ENCODE measurements around the gene MED15.

Gene MED15

DNA sequence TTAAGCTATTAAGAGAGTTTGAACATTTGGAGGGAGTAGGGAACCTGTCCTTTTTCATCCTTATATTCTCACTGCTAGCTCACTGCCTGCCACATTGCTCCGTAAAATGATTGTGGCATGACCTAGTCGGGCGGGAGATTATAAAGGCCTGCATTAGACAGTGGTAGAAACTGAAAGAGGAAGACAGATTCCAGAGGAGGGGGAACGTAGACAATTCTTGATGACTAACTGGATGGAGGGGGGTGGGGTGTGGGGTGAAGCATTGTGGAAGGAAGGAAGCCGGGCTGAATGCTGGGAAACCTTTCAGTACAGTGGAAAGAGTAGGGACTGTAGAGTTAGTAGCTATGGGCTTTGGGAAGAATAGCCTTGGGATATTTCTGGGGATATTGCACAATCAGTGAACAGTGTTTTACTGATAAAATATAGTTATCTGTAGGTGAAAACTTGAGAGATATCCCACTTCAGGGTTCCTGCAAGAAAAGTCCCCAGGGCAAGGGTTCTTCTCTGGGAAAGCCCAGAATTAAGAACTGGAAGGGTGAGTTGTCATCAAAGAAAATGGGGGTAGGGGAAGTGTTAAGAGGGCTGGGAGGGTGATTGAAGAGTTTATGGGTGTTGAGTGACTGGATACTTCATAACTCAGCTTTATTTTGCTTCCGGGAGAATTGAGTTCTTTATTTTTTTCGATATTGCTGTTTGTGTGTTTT is 2.1 kb downstream of the MED15 start:
- in situ Hi-C loops (cut with MboI; ENCODE audit: low sequenced_read_pairs): no loop called here

GRCh38 chr22:20510811-20511577 is 3.6 kb downstream of the MED15 start:
- in situ Hi-C loops (cut with MboI; ENCODE audit: low sequenced_read_pairs): no loop called here

DNA sequence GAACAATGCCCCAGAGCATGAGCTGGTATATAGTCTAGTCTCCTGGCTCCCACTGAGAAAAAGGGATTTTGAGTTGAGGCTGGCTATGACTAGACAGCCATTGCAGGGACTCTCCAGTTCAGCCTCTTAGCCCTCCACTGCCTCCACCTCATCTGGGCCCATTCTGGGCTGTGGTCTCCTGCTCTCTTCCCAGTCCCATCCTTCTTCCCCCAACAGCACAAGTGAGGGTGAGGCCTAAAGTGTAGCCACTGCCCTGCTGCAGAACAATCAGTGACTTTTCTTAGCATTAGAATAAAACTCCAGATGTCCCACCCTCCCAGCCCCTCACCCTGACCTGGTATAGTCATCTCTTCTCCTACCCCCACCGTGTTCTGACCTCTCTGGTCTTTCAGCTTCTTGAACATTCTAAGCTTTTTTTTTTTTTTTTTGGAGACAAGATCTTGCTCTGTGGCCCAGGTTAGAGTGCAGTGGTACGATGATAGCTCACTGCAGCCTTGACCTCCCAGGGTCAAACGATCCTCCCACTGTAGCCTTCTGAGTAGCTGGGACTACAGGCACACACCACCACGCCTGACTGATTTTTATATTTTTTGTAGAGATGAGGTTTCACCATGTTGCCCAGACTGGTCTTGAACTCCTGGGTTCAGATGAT is 4.3 kb downstream of the MED15 start:
- in situ Hi-C loops (cut with MboI; ENCODE audit: low sequenced_read_pairs): no loop called here

- in situ Hi-C loops (cut with MboI; ENCODE audit: low sequenced_read_pairs): no loop called here
Observed at GRCh38 chr22:20514658-20515406, 7.4 kb downstream of the MED15 start.

GRCh38 chr22:20516399-20516798 is 9.0 kb downstream of the MED15 start:
- in situ Hi-C loops (cut with MboI; ENCODE audit: low sequenced_read_pairs): no loop called here

GRCh38 chr22:20517422-20517821 is 10.0 kb downstream of the MED15 start:
- in situ Hi-C loops (cut with MboI; ENCODE audit: low sequenced_read_pairs): no loop called here

- in situ Hi-C loops (cut with MboI; ENCODE audit: low sequenced_read_pairs): no loop called here
Observed at GRCh38 chr22:20517841-20518592, 10.6 kb downstream of the MED15 start.

- in situ Hi-C loops (cut with MboI; ENCODE audit: low sequenced_read_pairs): no loop called here
Observed at GRCh38 chr22:20519558-20519957, 12.1 kb downstream of the MED15 start.

GRCh38 chr22:20520093-20520511 is 12.7 kb downstream of the MED15 start:
- in situ Hi-C loops (cut with MboI; ENCODE audit: low sequenced_read_pairs): no loop called here

DNA sequence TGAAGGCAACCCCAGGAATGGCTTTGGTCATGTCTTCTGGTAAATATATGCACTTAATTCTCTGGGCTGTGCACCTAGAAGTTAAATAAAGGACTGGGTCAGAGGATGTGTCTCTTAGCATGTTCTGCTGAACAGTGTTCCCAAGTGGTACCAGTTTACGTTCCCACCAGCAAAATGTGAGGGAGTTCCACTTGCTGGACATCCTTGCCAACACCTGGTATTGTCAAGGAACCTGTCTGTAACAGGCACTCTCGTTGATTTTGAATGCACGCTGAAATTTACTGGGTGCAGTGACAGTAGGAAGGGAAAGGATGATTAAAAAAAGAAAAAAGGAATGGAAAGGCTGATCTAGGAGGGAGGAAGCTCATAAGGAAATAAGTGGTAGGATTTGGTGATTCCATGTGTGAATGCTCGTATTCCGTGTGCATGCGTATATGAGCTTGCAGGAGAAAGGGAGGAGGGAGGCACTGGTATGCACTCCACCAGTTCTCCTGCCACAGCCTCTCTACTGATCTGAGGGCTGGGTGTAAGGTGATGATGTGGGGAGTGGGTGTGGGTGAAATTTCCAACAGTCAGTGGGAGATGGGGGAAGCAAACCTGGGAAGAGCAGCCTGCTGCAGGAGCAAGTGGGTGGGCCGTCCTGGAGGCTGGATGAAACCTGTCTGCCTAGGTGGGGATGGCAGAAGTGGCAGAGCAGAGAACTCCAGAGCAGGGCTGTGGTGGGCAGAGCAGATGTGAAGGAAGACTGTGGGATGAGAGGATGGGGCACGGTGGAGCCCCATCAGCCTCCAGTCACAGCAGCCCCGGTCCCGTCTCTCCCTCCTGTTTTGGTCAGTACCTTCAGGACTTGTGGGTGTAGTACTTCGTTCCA is 15.0 kb downstream of the MED15 start:
- in situ Hi-C loops (cut with MboI; ENCODE audit: low sequenced_read_pairs): no loop called here

DNA sequence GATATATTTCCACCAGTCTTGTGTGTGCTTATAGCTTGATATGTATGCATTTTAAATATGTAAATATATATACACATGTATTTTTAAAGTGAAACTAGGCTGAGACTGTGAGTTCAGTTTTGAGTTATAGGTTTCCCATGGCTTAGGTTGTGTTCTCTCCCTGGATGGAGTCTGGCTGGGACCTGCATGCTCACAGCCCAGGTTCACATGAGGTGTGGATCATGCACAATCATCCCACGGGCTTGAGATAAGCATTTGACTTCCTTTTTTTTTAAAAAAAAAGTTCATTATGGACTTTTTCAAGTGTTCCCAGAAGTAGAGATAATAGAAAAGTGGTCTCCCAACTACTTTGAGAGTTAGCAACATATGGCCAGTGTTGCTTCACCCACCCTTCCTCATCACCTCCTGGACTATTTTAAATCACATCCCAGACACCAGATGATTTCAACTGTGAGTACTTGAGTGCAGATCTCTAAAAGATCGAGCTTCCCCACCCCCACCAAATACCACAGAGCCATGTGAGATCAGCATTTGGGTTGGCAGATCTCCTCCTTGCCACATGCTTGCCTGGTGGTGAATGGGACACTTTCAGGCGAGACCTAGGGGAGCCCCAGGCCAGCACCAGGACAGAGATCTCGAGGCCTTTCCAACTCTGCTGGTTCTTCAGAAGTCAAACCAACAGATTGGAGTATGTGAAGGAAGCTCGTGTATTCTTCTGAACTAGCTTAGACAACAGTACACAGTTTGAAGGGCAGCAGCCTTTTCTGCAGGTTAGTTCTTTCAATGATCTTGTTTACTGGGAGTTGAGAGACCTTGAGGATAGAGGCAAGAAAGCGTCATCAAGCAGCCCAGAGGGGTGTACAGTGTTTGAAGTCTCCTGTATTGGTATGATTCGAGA is 15.9 kb downstream of the MED15 start:
- in situ Hi-C loops (cut with MboI; ENCODE audit: low sequenced_read_pairs): no loop called here

DNA sequence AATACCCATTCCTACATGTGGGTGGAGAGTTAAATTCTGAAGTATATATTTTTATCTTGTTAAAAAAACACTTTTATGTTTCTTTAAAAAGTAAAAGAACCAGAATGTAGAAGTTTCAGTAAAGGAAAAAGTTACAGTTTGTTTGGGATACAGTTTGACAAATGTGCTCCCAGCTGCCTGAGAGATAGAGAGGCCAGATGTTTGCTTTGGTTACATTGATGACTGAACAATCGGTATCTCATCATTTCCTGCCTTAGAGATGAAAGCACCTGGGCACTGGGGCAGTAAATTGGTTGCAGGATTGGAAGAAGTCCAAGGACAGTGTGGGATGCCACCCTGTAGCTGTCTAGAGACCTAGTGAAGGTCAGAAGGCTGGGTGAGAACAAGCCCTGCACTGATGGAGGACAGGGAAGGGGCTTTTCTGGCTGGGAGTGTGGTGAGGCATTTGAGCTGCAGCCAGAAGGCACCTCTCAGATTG is 16.6 kb downstream of the MED15 start:
- in situ Hi-C loops (cut with MboI; ENCODE audit: low sequenced_read_pairs): no loop called here

- in situ Hi-C loops (cut with MboI; ENCODE audit: low sequenced_read_pairs): no loop called here
Observed at GRCh38 chr22:20525048-20525447, 17.6 kb downstream of the MED15 start.

DNA sequence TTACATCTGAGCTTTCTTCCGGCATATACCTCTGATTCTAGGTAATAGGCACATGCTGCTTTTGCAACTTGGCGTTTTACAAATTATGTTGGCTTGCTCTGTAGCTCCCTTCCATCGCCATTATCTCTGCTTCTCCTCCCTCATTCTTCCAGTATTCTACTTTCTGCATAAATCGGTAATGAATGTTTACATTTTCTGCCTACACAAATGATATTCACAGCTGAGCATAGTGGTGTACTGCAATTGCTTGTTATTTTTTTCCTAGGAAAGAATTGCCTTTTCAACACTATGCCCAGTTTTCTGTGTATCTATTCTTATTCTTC is 18.9 kb downstream of the MED15 start:
- in situ Hi-C loops (cut with MboI; ENCODE audit: low sequenced_read_pairs): no loop called here

DNA sequence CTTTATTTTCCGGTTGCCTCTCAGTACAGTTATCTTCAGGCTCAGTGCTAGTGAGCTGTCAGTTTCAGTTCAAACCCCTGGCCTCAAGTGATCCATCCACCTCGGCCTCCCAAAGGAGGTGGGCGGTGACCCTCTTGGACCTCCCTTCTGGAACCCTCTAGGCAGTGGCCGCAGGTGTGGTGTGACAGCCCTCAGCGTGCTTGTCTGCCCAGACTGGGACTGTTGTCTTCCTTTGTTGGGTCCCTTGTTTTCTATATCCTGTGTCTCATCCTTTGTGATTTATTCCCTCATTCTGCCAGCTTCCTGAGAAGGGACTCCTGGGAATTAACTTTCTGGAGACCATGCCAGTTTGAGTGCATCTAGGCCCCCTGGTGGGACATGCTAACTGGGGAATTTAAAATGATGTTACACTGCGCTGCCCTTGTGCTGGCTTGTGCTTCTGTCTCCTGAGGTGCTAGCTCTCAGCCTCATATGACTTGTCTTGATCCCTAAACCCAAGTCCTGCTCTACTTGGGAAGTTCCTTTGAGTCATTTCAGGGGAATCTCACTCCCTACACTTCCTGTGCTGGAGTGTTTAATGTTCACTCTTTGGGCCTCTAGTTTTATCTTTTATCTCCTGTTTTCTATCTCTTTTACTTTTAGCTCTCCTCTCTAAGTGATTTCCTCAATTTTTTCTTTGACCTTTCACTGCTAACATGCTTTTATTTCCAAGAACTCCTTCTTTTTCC is 19.4 kb downstream of the MED15 start:
- in situ Hi-C loops (cut with MboI; ENCODE audit: low sequenced_read_pairs): no loop called here

GRCh38 chr22:20528405-20528978 is 21.1 kb downstream of the MED15 start:
- in situ Hi-C loops (cut with MboI; ENCODE audit: low sequenced_read_pairs): no loop called here

GRCh38 chr22:20530368-20531153 is 23.2 kb downstream of the MED15 start:
- in situ Hi-C loops (cut with MboI; ENCODE audit: low sequenced_read_pairs): no loop called here

Measured in hTERT RPE-1 (cell line).